Left ventricle myocardium inferior (tissue), 1 donor: ENCODE data around the gene BTBD19. TPM values are rescaled to one million over a fixed set of nuclear protein-coding genes. Genes with fewer than 3 reads are reported as not detected.
"Not testable (repeated sequence)": the region's sequence is repeated elsewhere in the genome, so short reads cannot be mapped to it uniquely, and the experiment has no call there.

ENCODE experiments used
- DNase-seq: peaks from one replicate; pipeline ENCODE4 v3.0.0-alpha.2; 2020
- H3K27ac ChIP-seq: fragments of 200-600 bp; replicated peaks from 2 replicates; pipeline ENCODE4 v1.8.0; 2021
- H3K27me3 ChIP-seq: fragments of 200-600 bp; 2 replicates; pipeline ENCODE4 v1.8.0; 2021; ENCODE audit warnings: low read depth
- H3K36me3 ChIP-seq: fragments of 200-600 bp; 2 replicates; pipeline ENCODE4 v1.8.0; 2021
- H3K4me1 ChIP-seq: fragments of 200-600 bp; 2 replicates; pipeline ENCODE4 v1.8.0; 2021
- H3K4me3 ChIP-seq: fragments of 200-600 bp; 2 replicates; pipeline ENCODE4 v1.8.0; 2021; ENCODE audit warnings: mild to moderate bottlenecking, moderate library complexity
- H3K9me3 ChIP-seq: fragments of 200-600 bp; replicated peaks from 2 replicates; pipeline ENCODE4 v1.8.0; 2021
- CTCF ChIP-seq: fragments of 200-600 bp; IDR thresholded peaks from 2 replicates; pipeline ENCODE4 v1.8.0; 2021; ENCODE audit warnings: antibody characterized with exemption, mild to moderate bottlenecking, borderline replicate concordance
- intact Hi-C: fragments of 100-400 bp; cut with micrococcal nuclease; formaldehyde crosslinking; loops from one replicate; pipeline ENCODE4 v1.11.0; 2022
- total RNA-seq: library from RNA; stranded (reverse); fragmentation: NEBNext Ultra II Directional; extraction: Animal tissue kit (Norgen Biotek cat#: 25700); gene quantifications from one replicate; pipeline ENCODE4 v1.2.1, GENCODE V29; 2021
- donor health status: DM: no; HTN: yes; CAD: no; lungs with severe emphysema.

BTBD19 gene
- total RNA-seq, 1 donor from 2014 or later, result 3.5 TPM

- intact Hi-C loops, result no loop called here
- Histone ChIP-seq H3K9me3 (no peaks in the 10 kb centered on the region), H3K36me3 (peaks cover 5% of the 10 kb centered on the region), H3K4me1 (peaks cover 83% of the 10 kb centered on the region), H3K27me3 (no peaks in the 10 kb centered on the region), H3K4me3 (no peak overlapping the region), H3K27ac (peak overlapping the region; percentile 100)
- DNase-seq, result peak; percentile 5
- no peak for TF ChIP-seq CTCF
Measured at GRCh38 chr1:44811234-44811633, 2.9 kb downstream of the BTBD19 start.

- Histone ChIP-seq H3K36me3 (no peaks in the 10 kb centered on the region), H3K4me3 (peak overlapping the region; percentile 72), H3K4me1 (peaks cover 65% of the 10 kb centered on the region), H3K27ac (peak overlapping the region; percentile 92), H3K27me3 (no peaks in the 10 kb centered on the region), H3K9me3 (no peaks in the 10 kb centered on the region)
- intact Hi-C loops, result no loop called here
- TF ChIP-seq CTCF, result no peak
- DNase-seq, result peak; percentile 34
Measured at GRCh38 chr1:44812822-44813543, 4.7 kb downstream of the BTBD19 start.

- intact Hi-C loops, H3K27me3 ChIP-seq, H3K27ac ChIP-seq, H3K9me3 ChIP-seq, H3K36me3 ChIP-seq, H3K4me3 ChIP-seq: not testable (repeated sequence)
- H3K4me1 ChIP-seq, result peaks cover 55% of the 10 kb centered on the region
- peak; percentile 7 for DNase-seq
Measured at GRCh38 chr1:44815926-44816325, 7.6 kb downstream of the BTBD19 start.

- DNase-seq, result no peak
- peaks cover 47% of the 10 kb centered on the region for H3K4me1 ChIP-seq
- no peak overlapping the region for H3K27ac ChIP-seq
- no peak overlapping the region for H3K4me3 ChIP-seq
- no peaks in the 10 kb centered on the region for H3K36me3 ChIP-seq
- TF ChIP-seq CTCF, result no peak
- H3K27me3 ChIP-seq, result no peaks in the 10 kb centered on the region
- intact Hi-C loops, result no loop called here
- no peaks in the 10 kb centered on the region for H3K9me3 ChIP-seq
Measured at GRCh38 chr1:44817307-44817706, 9.0 kb downstream of the BTBD19 start.

GRCh38 chr1:44817771-44818495 lies 9.6 kb downstream of the BTBD19 start:
- H3K27me3 ChIP-seq, result no peaks in the 10 kb centered on the region
- TF ChIP-seq CTCF, result no peak
- peak; percentile 3 for DNase-seq
- H3K36me3 ChIP-seq, result no peaks in the 10 kb centered on the region
- peaks cover 43% of the 10 kb centered on the region for H3K4me1 ChIP-seq
- H3K27ac ChIP-seq, result peak overlapping the region; percentile 94
- intact Hi-C loops, result no loop called here
- H3K9me3 ChIP-seq, result no peaks in the 10 kb centered on the region
- H3K4me3 ChIP-seq, result no peak overlapping the region

GRCh38 chr1:44819196-44819607 lies 10.9 kb downstream of the BTBD19 start:
- Histone ChIP-seq H3K9me3 (no peaks in the 10 kb centered on the region), H3K4me3 (peak overlapping the region; percentile 72), H3K36me3 (no peaks in the 10 kb centered on the region), H3K27ac (peak overlapping the region; percentile 94), H3K4me1 (peaks cover 30% of the 10 kb centered on the region), H3K27me3 (no peaks in the 10 kb centered on the region)
- DNase-seq, result peak; percentile 11
- intact Hi-C loops, result no loop called here
- no peak for TF ChIP-seq CTCF
